ENCODE results near the gene ACADL.

ACADL gene

DNA sequence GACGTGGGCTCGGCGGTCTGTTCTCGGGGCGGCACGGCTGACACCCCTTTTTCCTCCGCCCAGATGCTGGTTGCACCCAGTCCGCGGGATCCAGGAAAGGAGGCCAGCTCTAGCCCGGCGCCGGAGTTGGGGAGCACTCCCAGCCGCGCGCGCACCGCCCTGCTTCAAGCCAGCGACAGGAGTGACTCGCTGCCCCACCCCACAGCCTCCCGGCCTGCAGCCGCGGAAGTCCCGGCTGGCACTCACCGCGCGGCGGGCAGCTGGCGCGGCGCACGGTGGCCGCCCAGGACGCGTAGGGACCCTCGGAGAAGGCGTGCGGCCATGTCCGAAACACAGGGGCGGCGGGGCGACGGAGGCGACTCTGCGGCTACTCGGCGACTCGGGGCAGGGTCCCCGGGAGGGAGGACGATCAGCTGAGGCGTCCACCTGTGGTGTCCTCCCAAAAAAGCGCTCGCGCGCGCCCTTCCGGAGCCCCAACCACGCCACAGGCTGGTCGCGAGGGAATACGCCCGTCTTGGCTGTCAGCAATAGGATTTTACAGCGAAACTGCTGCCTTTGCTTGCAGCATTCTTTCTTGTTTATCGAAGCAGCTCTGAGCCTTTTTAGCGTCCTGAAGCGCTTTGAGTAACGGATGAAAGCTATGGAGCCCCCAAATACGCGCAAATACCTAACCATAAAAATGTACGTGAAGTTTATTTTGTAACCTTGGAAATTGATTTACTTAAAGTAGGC is at the start of gene ACADL:
Gene ACADL (minus strand): TSS at position 507 of the 732 bp plus-strand sequence. CDS start 184 bp downstream, at position 323.
- no peak for DNase-seq

DNA sequence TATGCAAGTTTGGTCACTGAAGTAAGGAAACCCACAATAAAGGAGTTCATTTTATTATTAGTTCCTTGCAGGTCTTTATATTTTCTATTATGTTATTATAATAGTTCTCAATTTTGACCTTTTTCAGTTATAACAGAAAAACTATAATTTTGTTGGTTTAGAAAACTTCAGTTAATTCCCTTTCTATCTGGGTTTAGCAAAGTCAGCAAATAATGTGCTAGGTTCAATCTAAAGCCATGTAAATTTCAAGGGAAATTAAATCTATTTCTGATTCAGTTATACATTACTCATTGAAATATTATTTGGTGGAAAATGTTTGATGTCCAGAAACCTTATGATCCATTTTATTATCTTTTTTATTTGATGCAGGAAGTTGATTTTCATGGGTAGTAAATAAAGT is 46.1 kb upstream of the ACADL start:
- no peak for DNase-seq

DNA sequence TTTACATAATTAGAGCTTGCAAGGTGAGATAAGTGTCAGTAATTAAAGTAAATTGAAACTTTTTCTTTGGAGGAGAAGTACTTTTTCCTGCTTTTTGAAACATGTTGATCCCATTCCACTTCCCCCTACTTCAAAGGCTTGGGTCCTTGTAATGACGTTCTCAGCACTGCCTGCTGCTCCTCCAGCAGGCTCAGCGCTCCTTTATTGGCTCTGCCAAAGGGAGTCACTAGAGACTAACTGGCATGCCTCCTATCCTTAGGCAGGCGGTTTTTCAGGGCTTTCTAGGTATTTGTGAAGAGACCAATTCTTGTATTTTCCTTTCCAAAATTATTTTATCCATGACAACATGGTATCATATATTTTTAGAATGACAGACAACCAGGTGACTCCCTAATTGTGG is 43.9 kb upstream of the ACADL start:
- no peak for DNase-seq

DNA sequence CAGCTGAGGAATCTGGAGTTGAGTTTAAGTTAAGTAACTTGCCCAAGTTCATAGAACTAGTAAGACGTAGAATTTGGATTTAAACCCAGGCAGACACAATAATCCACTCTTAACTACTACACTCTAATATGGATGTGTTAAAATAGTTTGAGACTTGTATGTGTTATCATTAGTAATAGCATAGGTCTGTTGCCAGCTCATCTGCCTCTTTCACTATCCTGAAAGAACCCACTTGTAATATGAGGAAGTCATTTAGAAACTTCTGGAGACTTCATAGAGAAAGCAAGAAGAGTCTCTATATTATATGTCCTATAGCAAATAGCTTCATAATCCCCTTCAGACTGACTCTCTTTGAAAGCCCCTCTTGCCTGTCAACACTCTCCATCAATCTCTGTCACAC is 43.0 kb upstream of the ACADL start:
- no peak for DNase-seq

DNA sequence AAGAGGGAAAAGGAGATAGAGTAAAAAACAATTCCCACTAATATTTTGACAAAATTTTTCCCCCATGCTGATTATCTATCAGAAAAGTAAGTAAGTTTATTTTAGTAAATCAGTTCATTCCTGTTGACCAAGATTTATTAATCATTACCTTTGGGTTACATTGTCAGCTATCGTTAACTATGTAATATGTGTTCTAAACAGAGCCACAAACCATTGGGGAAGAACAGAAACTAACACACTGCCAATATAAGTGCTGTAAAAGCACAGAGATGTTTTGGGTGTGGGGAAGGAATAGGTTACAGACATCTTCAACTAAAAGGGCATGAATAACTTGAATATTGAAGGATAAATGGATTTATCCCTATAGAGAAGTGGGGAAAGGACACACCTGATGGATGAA is 42.5 kb upstream of the ACADL start:
- DNase-seq, result no peak

DNA sequence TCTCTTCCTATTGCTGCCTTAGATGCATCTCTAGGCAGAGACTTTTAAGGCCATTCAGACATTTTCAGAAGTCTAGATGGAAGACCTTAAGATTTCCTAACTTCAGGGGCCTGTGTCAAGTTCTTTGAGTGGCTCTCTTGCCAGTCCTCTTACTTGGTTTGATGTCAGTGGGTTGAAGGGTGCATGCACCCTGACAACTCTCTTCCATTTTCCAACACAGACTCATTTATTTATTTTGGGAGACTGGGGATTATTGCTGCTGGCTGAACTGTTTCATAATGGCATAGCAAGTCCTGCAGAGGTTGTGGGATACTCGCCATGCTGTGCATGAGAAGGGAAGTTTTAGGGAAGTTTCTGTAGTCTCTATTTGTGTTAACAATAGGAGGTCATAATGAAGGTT is 39.0 kb upstream of the ACADL start:
- DNase-seq, result no peak

DNA sequence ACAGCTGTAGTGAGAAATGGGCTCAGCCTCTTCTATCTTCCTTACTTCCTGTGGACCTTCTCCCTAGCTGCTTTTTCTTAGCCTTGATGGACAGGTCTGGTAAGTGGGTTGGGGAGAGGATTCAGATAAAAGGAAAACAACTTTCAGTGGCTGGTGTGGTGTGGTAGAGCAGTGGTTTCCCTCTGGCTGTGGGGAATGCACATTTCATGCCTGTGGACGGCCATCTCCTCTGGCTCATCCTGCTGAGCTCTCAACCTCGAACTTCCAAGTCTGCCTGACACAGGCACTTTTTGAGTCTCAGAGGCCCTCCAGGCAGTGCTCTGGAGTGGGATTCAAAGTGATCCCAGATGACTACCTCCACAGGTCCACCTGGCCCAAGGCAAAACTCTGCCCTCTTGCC is 38.6 kb upstream of the ACADL start:
- no peak for DNase-seq

DNA sequence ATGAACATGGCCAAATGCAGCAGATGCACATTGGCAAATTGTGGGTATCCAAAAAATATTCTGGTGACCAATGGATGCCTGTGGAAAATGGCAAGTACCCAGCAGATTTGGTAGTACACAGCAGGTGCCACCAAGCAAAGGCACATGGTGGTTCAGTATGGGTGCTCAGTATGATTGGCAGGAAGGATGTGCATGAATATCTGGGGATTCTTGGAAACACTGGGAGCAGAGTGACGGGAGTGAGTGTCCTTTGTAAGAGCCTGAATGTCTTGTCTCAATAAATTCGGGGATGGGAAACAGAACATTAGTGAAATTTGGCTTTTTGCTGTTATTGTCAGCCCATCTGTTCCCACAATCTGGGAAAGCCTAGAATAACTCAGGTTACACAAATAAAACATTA is 36.8 kb upstream of the ACADL start:
- DNase-seq, result no peak

DNA sequence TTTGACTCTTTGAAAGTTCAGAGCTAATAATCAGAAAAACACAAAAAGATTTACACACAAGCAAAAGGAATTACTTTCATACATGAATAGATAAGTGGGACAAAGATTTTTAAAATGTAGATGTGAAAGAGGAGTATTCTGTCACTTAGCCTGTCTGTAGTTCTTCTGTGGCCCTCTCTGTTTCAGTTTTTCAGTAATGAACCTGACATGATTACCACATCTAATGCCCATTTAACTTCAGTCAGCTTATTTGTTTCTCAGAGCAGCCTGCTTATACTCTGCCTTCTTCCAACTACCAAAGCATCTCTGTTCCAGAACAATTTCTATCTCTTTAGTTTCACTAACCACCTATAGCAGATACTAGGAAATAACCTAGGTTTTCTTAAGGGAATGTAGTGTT is 34.4 kb upstream of the ACADL start:
- no peak for DNase-seq

DNA sequence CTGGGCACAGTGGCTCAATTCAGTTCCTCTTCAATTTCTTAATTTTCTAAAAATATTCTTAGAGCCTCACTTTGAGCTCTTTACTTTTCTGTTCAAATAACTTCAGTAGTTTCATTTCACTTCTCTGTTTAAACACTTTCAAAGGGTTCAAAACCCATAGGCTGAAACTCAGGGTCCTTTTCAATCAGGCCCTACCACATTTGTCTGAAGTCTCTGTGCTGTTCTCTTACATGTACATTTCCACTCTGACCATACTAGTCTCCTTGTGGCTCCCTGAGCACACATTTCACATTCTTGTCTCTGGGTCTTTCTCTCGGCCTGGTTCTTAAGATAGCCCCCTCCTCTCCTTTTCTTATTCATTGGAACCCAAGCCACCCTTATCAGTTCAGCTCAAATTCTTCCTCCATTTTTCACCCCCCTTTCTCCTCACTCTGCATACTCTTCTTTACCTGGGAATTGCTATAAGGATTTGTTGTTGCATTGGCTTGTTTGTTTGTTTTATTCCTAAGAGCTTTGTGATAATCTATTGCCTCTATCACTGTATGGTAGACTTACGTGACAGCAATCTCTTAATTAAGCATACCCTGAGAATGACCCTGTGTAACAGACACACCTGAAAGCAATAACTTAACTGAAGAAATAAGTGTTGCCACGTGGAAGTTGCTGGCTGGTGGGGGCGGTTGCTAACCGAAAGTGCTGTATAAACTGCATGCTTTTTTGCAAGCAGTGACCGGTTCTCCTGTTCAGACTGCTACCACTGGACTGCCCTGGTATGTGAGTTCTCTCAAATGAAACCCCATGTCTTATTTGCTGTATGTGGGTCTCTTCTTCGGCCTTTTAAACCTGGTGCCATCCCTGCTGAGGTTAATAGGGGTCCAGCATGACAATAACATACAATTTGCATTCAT is 27.7 kb upstream of the ACADL start:
- DNase-seq, result no peak

DNA sequence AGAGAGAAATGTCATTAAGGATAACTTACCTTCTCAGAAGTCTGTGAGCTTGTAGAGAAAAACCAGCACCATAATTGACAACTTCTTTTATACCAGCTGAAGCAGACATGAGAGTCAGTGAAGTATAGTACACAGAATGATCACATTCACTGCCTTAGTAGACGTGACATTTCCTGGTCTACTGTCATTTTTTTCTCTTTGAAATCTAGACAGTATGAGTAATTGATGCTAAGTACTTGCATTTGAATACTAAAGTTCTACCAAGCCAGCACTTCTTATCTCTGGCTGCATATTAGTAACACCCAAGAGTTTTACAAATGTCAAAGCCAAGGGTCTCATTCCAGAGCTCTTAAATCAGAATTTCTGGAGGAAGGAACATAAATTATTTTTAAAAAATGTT is 25.4 kb upstream of the ACADL start:
- DNase-seq, result no peak

DNA sequence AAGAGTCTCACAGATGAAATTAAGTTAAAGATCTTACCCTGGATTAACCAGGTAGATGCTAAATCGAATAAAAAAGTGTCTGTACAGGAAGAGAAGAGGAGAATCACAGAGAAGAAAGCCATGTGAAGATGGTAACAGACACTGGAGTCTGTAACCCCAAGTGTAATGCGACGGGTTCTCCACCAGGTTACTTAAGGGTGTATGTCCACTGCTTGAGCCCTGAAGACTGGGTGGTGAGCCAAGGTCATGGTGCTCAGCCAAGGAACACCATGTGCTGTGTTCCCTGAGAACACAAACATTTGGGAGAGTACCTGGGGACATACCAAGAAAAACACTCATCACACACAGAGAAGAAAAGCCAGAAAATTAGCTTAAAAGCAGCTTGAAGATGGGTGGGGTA is 8.2 kb upstream of the ACADL start:
- no peak for DNase-seq

DNA sequence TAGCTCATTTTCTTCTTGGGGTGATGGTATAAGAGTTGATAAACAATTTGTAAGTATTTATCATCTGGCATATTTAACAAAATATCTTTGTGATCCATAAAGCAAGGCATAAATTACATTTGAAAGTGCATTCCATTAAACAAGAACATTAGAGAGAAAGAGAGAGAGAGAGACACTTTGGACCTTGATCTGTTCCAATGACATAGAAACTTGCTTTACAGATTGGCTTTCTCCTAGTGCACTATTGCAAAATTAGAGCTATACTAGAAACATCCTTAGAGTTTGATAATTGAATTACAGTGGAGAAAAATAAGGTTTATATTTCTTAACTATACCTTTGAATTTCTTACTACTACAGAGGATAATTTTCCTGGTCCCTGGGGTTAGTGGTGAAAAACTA is 5.7 kb upstream of the ACADL start:
- DNase-seq, result no peak

DNA sequence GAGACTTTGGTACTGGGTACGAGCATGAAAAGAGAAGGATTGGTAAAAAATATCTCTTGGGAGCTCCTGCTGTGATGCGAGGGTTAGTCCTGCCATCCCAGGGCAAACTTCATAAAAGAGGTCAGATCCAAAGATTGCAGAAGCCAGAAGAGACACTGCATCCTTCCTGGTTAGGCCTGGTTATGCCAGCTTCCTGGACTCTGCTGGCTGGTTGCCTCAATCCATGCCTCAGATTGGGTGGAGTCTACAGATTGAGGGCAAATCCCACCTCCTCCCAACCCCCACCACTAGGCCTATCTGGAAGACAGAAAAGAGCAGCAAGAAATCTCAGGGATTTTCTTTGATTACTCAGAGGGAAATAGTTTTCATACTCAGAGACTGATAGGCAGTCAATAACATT is 5.3 kb upstream of the ACADL start:
- DNase-seq, result no peak

DNA sequence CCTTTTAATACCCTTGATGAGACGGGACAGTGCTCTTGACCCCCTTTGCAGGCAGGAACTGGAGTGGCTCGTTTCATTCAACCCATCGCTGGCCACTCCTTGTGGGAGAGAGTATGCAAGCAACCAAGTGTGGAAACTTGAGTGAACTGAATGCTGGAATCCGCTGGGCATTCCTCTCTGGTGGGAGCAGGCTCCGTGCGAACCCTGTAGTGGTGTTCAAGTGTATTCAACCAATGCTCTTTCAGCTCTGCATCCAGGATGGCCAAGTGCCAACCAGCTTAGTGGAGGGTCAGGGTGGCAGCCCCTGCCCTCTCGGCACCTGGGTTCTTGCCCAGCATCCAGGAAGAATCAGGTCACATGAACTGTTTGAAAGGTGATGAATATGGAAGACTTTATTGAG is 3.3 kb upstream of the ACADL start:
- no peak for DNase-seq

DNA sequence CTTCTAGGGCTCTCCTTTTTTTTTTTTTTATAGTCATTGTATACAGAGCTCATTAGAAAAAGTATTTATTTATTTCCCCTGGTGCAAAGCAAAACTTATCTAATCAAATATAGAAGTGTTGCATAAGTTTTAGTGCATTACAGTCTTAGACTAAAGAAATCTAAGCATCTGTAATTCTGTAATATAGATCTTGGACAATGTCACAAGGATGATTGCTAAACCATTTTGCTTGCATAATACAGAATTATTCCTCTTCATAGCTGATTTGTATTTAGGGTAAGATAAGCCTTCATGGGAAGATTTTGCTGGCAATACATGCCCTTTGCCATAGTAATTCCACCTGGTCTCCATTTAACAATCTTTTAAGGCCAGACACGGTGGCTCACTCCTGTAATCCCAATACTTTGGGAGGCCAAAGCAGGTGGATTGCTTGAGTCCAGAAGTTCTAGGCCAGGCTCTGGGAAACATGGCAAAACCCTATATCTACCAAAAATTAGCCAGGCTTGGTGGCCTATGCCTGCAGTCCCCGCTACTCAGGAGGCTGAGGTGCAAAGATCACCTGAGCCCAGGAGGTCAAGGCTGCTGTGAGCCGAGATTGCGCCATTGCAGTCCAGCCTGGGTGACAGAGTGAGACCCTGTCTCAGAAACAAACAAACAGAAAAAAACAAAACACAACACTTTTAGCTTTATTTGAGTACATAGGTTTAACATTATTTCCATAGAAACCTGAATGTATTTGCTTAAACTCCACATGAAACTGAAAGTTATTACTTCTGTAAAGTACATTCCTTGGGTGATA is 2.2 kb upstream of the ACADL start:
- no peak for DNase-seq

DNA sequence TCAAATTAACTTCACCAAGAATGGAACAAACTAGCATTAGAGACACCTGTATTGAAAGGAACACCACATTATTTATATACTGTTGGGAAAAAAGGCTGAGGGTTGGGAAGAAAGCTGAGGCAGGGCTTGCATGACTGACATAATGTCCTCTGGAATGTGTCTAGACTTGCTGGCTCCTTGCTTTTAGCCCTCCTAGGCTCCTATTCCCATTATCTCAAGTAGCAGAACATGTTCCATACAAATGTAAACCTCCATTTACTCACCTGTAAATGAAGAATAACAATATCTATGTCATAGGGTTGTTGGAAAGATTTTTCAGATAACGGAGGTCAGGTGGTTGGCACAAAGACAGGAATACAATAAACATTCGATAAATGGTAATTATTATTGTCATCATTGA is 976 bp upstream of the ACADL start:
- no peak for DNase-seq

DNA sequence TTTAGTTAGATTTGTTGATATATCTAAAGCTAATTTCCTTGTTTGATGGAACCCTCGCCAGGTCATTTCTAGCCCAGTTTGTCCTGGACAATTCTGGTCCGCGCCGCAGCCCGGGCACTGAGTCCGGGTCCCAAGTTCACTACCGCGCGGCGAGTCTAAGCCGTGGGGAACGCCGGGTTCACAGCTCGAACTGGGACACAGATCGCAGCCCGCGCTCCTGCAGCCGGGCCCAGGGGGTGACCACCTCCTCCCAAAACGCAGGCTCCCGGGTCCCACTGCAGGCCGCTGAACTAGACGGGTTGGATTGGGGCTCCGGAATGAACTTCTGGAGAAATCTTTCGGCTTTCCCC is 681 bp downstream of the ACADL start:
- DNase-seq, result no peak

DNA sequence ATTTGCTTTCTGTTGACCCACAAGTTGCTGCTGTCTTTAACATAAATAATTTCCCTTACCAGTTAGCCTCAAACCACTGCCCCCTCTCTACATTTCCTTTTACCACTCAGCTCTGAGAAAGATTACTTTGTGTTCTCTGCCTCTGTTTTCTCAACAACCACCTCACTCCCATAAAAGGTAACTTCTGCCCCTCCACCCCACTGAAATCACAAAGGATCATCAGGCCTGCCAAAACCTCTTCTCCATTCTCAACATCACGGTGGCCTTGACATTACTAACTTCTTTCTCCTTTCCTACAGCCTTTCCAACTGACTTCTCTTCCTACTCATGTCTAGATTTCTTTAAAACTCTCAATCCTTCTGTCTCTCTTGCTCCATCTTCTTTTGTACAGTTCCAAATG is 10.1 kb downstream of the ACADL start:
- DNase-seq, result no peak

DNA sequence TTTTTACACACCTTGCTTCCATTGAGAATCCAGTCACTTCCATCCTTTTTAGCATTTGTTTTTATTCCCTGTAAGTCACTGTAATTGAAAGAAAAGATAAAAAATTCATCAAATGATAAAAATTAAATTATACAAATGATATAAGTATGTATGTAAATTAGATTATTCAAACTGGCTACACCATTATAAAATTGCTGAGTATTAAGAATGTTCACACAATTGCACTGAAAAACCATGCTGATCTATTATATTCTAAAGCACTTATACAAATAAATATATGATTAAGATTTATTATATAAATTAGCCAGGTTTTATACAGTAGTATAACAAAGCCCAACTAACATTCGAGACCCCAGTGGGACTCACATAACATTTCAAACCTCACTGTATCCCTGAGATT is 15.1 kb downstream of the ACADL start:
- no peak for DNase-seq

DNA sequence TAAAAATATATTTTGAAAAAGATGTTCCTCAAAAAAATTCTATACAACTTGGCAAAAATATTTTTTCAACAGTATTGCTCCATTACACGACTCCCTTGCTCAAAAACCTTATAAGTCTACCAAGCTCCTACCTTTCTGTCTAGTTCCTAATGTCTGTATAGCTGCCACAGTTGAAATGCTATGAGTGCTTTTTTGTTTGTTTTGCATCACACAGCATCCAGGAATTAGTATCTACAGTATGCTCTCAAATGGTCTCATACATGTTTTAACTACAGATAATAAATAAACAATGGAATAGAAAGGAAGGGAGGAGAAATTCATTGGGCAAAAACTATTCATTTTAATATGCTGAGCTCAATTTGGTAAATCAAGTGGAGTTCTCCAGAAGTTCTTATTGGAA is 17.3 kb downstream of the ACADL start:
- no peak for DNase-seq

DNA sequence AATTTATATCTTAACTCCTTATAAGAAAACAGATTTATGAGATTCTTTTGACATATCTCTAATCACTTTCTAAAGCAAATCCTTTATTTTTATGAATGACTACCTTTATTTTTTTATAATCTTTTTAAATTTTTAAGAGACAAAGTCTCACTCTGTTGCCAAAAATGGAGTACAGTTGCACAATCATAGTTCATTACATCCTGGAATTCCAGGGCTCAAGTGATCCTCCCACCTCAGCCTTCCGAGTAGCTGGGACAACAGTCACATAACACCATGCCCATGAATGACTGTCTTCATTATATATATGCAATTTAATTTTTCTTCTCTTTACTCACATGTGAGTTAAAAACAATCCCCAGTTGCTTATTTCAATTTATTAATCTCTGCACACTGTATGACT is 21.7 kb downstream of the ACADL start:
- no peak for DNase-seq

DNA sequence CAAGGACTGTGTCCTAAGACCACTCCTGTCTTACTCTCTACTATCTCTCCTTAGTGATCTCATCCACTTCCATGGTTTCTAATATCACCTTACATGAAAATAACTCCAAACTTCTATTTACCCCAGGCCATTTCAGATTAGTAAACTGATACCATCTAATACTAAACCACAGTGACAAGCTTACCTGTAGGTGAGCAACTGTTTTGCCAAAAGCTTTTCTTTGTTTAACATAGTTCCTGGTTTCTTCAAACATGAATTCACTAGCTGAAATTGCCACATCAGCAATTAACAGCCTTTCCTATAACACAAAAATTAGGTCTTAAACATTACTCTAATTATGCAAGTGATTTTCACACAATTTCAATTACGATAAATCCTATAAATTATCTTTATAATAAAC is 22.1 kb downstream of the ACADL start:
- no peak for DNase-seq

DNA sequence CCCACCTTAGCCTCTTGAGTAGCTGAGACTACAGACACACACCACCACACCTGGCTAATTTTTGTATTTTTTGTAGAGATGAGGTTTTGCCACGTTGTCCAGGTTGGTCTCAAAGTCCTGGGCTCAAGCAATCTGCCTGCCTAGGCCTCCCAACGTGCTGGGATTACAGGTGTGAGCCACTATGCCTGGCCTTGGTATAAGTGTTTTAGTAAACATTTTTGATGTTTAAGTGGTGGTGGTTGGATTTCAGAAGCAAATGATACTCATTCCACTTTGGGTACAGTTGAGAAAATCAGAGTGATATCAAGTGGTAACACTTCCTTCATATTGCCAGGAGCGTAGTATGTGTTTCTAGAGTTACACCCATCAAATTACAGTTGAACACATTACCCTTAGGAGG is 25.4 kb downstream of the ACADL start:
- no peak for DNase-seq
